ENCODE results near the gene GPR34.

The GPR34 gene

DNA sequence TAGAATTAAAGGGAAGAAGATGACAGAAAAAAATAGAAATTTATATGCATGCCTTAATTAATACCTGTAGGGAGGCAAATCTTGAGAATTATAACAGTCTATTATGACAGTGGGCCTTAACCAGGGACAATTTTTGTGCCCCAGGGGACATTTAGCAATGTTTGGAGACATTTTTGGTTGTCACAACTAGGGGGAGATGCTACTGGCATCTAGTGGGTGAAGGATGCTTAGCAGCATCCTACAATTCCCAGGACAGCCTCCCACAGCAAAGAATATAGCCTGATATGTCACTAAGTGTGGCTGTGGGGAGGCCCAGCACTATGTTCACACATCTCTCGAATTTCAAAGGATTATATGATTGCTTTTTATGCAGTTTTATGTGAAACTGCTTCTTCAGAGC is 45.8 kb downstream of the GPR34 start:
- DNase-seq (ENCODE audit: low read depth) = no peak

DNA sequence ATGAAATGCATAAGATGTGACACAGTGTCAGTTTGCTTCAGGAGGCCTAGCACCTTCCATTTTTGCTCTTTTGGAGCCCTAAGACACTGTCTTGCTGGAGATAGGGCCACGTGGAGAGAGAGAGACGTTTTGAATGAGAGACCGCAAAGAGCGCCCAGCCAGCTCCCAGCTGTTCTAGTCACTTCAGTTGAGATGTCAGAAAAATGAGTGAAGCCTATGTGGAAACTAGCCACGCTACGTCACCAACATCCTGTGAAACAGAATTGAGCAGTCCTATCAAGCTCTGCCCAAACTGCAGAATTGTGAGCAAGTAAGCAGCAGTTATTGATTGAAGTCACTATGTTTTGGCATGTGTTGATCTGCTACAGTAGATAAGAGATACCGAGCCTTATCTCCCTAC is 48.3 kb downstream of the GPR34 start:
- no peak for DNase-seq (ENCODE audit: low read depth)

DNA sequence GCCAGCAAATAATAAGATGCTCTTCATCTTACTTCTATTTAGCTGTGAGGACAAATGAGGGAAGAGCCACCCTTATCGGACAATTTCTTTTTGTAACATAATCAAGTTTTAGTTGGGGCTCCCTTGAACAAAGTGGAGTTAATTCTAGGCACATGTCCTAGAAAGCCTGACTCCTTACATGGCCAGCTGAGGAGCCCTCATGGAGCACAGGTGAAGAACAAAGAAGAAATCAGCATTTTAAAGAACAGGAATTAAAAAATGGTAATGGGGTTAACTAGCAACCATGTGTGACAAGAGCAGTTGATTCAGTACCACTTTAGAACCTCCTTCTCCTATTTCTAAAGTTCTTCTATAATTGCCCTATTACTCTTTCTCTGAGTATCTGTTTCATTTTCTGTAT is 51.1 kb downstream of the GPR34 start:
- no peak for DNase-seq (ENCODE audit: low read depth)
